Effector memory CD8-positive, alpha-beta T cell (primary cell): ENCODE measurements around the gene ADAMTS13.
"Not testable (repeated sequence)": the region's sequence is repeated elsewhere in the genome, so short reads cannot be mapped to it uniquely, and the experiment has no call there.

ENCODE experiments used
- ATAC-seq: fragments of 150-1000 bp; cut with Tn5 transposase; replicated peaks from 2 replicates; pipeline ENCODE4 v1.10.0; 2021; ENCODE audit warnings: mild to moderate bottlenecking, moderate library complexity
- DNase-seq, 3 experiments: peaks; one replicate each; pipeline ENCODE4 v3.0.0; 2021
- H3K27ac Mint-ChIP-seq, 2 donors: one replicate each; pipeline ENCODE4 v1.8.0; 2022; ENCODE audit warnings: mild to moderate bottlenecking in 2 of 2, mixed read lengths in 2 of 2, moderate library complexity in 2 of 2
- H3K27me3 Mint-ChIP-seq, 2 donors: one replicate each; pipeline ENCODE4 v1.8.0; 2022; ENCODE audit warnings: mixed read lengths in 2 of 2
- H3K36me3 Mint-ChIP-seq: one replicate; pipeline ENCODE4 v1.8.0; 2022; ENCODE audit warnings: mild to moderate bottlenecking, moderate library complexity, mixed read lengths; ENCODE audit not compliant: insufficient read depth
- H3K4me1 Mint-ChIP-seq, 2 donors: one replicate each; pipeline ENCODE4 v1.8.0; 2022; ENCODE audit warnings: low read depth in 2 of 2, mixed read lengths in 2 of 2
- H3K4me3 Mint-ChIP-seq, 2 donors: one replicate each; pipeline ENCODE4 v1.8.0; 2022; ENCODE audit warnings: mild to moderate bottlenecking in 2 of 2, mixed read lengths in 2 of 2, moderate library complexity in 2 of 2
- H3K9me3 Mint-ChIP-seq, 2 donors: one replicate each; pipeline ENCODE4 v1.8.0; 2022; ENCODE audit warnings: mixed read lengths in 2 of 2

ADAMTS13 gene

GRCh38 chr9:133384736-133385321 lies 37.3 kb upstream of the ADAMTS13 start:
- no peak for DNase-seq
- H3K27ac Mint-ChIP-seq, result no peak overlapping the region

GRCh38 chr9:133385452-133385851 lies 36.7 kb upstream of the ADAMTS13 start:
- Mint-ChIP-seq H3K4me1 (no peaks in the 10 kb centered on the region), H3K27me3 (peaks cover 10 to 15% of the 10 kb centered on the region in 2 donors), H3K4me3 (no peak overlapping the region), H3K27ac (no peak overlapping the region), H3K9me3 (no peaks in the 10 kb centered on the region), H3K36me3 (no peaks in the 10 kb centered on the region)
- ATAC-seq (no peak), DNase-seq (no peak)

More at GRCh38 chr9:133384736-133385321, 37.3 kb upstream of the ADAMTS13 start:
- Mint-ChIP-seq H3K4me3 (no peak overlapping the region), H3K9me3 (no peaks in the 10 kb centered on the region), H3K36me3 (no peaks in the 10 kb centered on the region), H3K4me1 (no peaks in the 10 kb centered on the region), H3K27me3 (peaks cover 4 to 9% of the 10 kb centered on the region in 2 donors)
- ATAC-seq, result no peak

DNA sequence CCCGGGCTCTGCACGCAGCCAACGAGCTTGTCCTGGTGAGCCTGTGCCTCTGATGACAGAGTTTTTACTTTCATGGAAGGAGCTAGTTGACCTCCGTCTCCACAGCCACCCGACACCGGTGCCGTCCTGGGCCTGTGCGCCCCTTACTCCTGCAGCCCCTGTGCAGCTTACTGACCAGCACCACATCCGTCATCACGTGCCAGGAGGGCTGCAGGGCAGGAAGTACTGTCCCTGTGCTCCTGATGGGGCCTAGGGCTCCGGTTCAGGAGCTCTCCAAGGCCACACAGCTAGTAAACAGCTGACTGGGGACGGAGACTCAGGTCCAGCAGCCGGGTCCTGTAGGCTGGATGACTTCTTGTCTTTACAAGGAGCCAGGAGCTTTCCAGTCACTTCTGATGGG lies 35.8 kb upstream of the ADAMTS13 start:
- Mint-ChIP-seq H3K4me3 (no peak overlapping the region), H3K36me3 (no peaks in the 10 kb centered on the region), H3K27me3 (peaks cover 10 to 21% of the 10 kb centered on the region in 2 donors), H3K9me3 (no peaks in the 10 kb centered on the region), H3K27ac (no peak overlapping the region), H3K4me1 (no peaks in the 10 kb centered on the region)
- ATAC-seq, result no peak
- DNase-seq, result no peak

DNA sequence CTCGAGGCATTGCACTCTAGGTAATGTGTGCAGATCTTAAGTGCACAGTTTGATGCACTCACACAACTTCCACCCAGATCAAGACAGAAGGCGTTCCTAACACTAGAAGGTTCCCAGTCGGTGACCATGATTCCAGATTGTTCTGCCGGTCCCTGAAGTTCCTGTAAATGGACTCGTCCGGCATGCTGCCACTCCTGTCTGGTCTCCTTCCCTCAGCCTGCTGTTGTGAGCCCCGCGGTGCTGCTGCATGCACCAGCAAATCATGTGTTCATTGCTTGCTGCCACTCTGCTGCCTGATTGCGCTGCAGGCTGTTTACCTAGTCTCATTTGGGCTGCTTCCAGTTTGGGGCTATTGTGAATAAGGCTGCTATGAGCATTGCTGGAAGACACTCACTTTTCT lies 34.5 kb upstream of the ADAMTS13 start:
- no peak for ATAC-seq
- Mint-ChIP-seq H3K9me3 (no peaks in the 10 kb centered on the region), H3K4me1 (no peaks in the 10 kb centered on the region), H3K27ac (no peak overlapping the region), H3K4me3 (no peak overlapping the region), H3K27me3 (peaks cover 10 to 21% of the 10 kb centered on the region in 2 donors), H3K36me3 (no peaks in the 10 kb centered on the region)
- no peak for DNase-seq

GRCh38 chr9:133389025-133389557 lies 33.1 kb upstream of the ADAMTS13 start:
- no peak overlapping the region for H3K27ac Mint-ChIP-seq
- no peaks in the 10 kb centered on the region for H3K9me3 Mint-ChIP-seq
- peaks cover 10 to 21% of the 10 kb centered on the region in 2 donors for H3K27me3 Mint-ChIP-seq
- DNase-seq, result no peak
- ATAC-seq, result no peak
- no peaks in the 10 kb centered on the region for H3K4me1 Mint-ChIP-seq
- H3K4me3 Mint-ChIP-seq, result no peak overlapping the region
- H3K36me3 Mint-ChIP-seq, result no peaks in the 10 kb centered on the region

DNA sequence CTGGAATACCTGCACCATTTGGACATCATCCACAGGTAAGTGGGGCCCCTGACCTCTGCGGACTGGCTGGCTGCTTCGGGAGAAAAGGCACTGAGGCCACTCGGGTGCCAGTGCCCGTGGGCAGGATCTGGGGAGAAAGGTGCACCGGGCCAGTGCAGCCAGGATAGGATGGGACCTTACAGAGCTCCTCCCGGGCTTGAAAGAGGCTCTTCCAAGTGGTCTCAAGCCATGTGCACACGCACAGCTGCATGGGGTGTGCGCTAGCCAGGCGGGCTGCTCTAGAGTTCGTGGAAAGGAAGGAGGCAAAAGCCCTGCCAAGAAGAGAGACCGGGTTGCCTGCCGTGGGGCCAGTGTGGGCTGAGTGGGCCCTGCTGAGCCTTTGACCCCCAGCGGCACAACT lies 32.6 kb upstream of the ADAMTS13 start:
- Mint-ChIP-seq H3K4me1 (no peaks in the 10 kb centered on the region), H3K27me3 (peaks cover 10 to 24% of the 10 kb centered on the region in 2 donors), H3K4me3 (no peak overlapping the region), H3K36me3 (no peaks in the 10 kb centered on the region), H3K9me3 (no peaks in the 10 kb centered on the region), H3K27ac (no peak overlapping the region)
- ATAC-seq, result no peak
- no peak for DNase-seq

- Mint-ChIP-seq H3K27me3 (peaks cover 10 to 36% of the 10 kb centered on the region in 2 donors), H3K9me3 (no peaks in the 10 kb centered on the region), H3K4me1 (peaks cover 0 to 1% of the 10 kb centered on the region in 2 donors), H3K27ac (no peak overlapping the region), H3K4me3 (no peak overlapping the region), H3K36me3 (no peaks in the 10 kb centered on the region)
- ATAC-seq, result no peak
- no peak for DNase-seq
Observed at GRCh38 chr9:133390713-133391112, 31.5 kb upstream of the ADAMTS13 start.

DNA sequence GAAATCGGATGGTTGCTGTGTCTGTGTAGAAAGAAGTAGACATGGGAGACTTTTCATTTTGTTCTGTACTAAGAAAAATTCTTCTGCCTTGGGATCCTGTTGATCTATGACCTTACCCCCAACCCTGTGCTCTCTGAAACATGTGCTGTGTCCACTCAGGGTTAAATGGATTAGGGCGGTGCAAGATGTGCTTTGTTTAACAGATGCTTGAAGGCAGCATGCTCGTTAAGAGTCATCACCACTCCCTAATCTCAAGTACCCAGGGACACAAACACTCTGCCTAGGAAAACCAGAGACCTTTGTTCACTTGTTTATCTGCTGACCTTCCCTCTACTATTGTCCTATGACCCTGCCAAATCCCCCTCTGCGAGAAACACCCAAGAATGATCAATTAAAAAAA lies 30.7 kb upstream of the ADAMTS13 start:
- not testable (repeated sequence) for H3K4me3 Mint-ChIP-seq, ATAC-seq, DNase-seq, H3K9me3 Mint-ChIP-seq, H3K27ac Mint-ChIP-seq, H3K4me1 Mint-ChIP-seq, H3K36me3 Mint-ChIP-seq
- H3K27me3 Mint-ChIP-seq, result peaks cover 10 to 37% of the 10 kb centered on the region in 2 donors

DNA sequence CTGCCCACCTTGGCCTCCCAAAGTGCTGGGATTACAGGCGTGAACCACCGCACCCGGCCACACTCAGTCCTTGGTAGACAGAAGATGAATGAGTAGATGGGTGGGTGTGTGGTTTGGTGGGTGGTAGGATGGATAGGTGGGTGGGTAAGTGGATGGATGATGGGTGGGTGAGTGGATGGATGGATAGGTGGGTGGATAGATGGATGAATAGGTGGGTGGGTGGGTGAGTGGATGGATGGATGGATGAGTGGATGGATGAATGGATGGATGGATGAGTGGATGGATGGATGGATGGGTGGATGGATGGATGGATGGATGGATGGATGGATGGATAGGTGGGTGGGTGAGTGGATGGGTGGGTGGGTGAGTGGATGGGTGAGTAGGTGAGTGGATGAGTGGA lies 29.9 kb upstream of the ADAMTS13 start:
- not testable (repeated sequence) for ATAC-seq, H3K36me3 Mint-ChIP-seq, H3K9me3 Mint-ChIP-seq, H3K27ac Mint-ChIP-seq, H3K4me3 Mint-ChIP-seq, H3K4me1 Mint-ChIP-seq, DNase-seq
- peaks cover 10 to 37% of the 10 kb centered on the region in 2 donors for H3K27me3 Mint-ChIP-seq

- peaks cover 10 to 37% of the 10 kb centered on the region in 2 donors for H3K27me3 Mint-ChIP-seq
- DNase-seq (no peak), ATAC-seq (no peak)
- no peak overlapping the region for H3K27ac Mint-ChIP-seq
- H3K4me1 Mint-ChIP-seq, result peaks cover 0 to 1% of the 10 kb centered on the region in 2 donors
- H3K9me3 Mint-ChIP-seq, result no peaks in the 10 kb centered on the region
- no peaks in the 10 kb centered on the region for H3K36me3 Mint-ChIP-seq
- H3K4me3 Mint-ChIP-seq, result no peak overlapping the region
Observed at GRCh38 chr9:133393399-133393798, 28.8 kb upstream of the ADAMTS13 start.

DNA sequence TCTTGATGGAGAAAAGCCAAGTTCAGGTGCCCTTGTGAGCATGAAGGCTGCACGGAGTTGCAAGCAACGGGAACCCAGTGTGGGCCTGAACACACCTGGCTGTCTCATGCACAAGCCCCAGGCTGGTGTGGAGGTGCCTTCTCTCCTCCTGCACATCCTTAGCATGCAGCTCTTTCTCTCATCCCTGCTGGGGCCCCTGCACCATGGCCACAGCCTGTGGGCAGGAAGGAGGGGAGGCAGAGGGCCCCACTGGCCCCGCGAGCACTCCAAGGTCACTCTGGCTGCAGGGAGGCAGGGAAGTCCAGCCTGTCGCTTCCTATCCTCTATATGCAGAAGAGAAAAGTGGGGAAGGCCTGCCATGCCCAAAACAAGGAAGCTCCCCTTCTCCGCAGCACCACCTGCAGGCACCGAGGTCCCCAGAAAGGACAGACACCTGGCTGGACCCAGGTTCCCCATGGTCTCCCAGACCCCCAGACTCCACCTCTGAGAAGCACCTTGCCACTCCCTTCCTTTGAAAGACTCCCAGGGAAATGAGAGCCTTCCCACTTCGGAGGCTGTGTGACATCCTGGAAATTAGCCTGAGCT lies 27.4 kb upstream of the ADAMTS13 start:
- H3K36me3 Mint-ChIP-seq, result no peaks in the 10 kb centered on the region
- ATAC-seq, result no peak

GRCh38 chr9:133396952-133397351 lies 25.2 kb upstream of the ADAMTS13 start:
- Mint-ChIP-seq H3K27me3 (peaks cover 0 to 16% of the 10 kb centered on the region in 2 donors), H3K27ac (no peak overlapping the region), H3K4me1 (peaks cover 2 to 3% of the 10 kb centered on the region in 2 donors), H3K9me3 (no peaks in the 10 kb centered on the region), H3K4me3 (no peak overlapping the region), H3K36me3 (no peaks in the 10 kb centered on the region)
- DNase-seq, result no peak
- no peak for ATAC-seq

More for the DNA sequence above, 27.4 kb upstream of the ADAMTS13 start:
- Mint-ChIP-seq H3K9me3 (no peaks in the 10 kb centered on the region), H3K27me3 (peaks cover 7 to 29% of the 10 kb centered on the region in 2 donors), H3K27ac (no peak overlapping the region), H3K4me3 (no peak overlapping the region), H3K4me1 (peaks cover 0 to 1% of the 10 kb centered on the region in 2 donors)
- DNase-seq, result no peak

GRCh38 chr9:133397370-133397769 lies 24.8 kb upstream of the ADAMTS13 start:
- no peak for ATAC-seq
- no peaks in the 10 kb centered on the region for H3K36me3 Mint-ChIP-seq
- no peak overlapping the region for H3K27ac Mint-ChIP-seq
- H3K9me3 Mint-ChIP-seq, result no peaks in the 10 kb centered on the region
- H3K27me3 Mint-ChIP-seq, result peaks cover 0 to 16% of the 10 kb centered on the region in 2 donors
- H3K4me1 Mint-ChIP-seq, result peaks cover 3% of the 10 kb centered on the region in 2 donors
- DNase-seq, result no peak
- H3K4me3 Mint-ChIP-seq, result no peak overlapping the region

GRCh38 chr9:133397895-133398294 lies 24.3 kb upstream of the ADAMTS13 start:
- Mint-ChIP-seq H3K9me3 (no peaks in the 10 kb centered on the region), H3K4me1 (peaks cover 3% of the 10 kb centered on the region in 2 donors), H3K36me3 (no peaks in the 10 kb centered on the region), H3K4me3 (no peak overlapping the region), H3K27ac (no peak overlapping the region), H3K27me3 (peaks cover 0 to 16% of the 10 kb centered on the region in 2 donors)
- no peak for ATAC-seq
- no peak for DNase-seq
